GM23338 (cell line): ENCODE measurements around the gene RGS21. TPM values are rescaled to one million over a fixed set of nuclear protein-coding genes. Genes with fewer than 3 reads are reported as not detected.

ENCODE experiments used
- ATAC-seq: fragments of 200-7000 bp; cut with Tn5 transposase; 3 replicates; pipeline ENCODE4 v1.9.1; 2020
- DNase-seq: peaks from one replicate; pipeline ENCODE4 v3.0.0-alpha.2; 2015; ENCODE audit warnings: low spot score
- H2AFZ ChIP-seq: fragments of 200-600 bp; sonication (generic); 2 replicates; pipeline ENCODE4 v1.8.0; 2016; ENCODE audit warnings: antibody characterized with exemption, mild to moderate bottlenecking, moderate library complexity
- H3F3A ChIP-seq: fragments of 200-600 bp; sonication (generic); replicated peaks from 2 replicates; pipeline ENCODE4 v1.8.0; 2017; ENCODE audit warnings: antibody characterized with exemption, mixed run types, low read depth
- H3K27ac ChIP-seq: fragments of 200-600 bp; sonication (generic); 2 replicates; pipeline ENCODE4 v1.6.1; 2016; ENCODE audit warnings: low read depth
- H3K27me3 ChIP-seq: fragments of 200-600 bp; sonication (generic); 2 replicates; pipeline ENCODE4 v1.8.0; 2016; ENCODE audit warnings: mild to moderate bottlenecking, mixed run types, moderate library complexity; ENCODE audit not compliant: insufficient read depth
- H3K36me3 ChIP-seq: fragments of 200-600 bp; sonication (generic); 2 replicates; pipeline ENCODE4 v1.8.0; 2016; ENCODE audit warnings: mild to moderate bottlenecking; ENCODE audit not compliant: insufficient read depth
- H3K4me1 ChIP-seq: fragments of 200-600 bp; sonication (generic); 2 replicates; pipeline ENCODE4 v1.8.0; 2016; ENCODE audit warnings: mild to moderate bottlenecking, moderate library complexity; ENCODE audit not compliant: insufficient read depth
- H3K4me2 ChIP-seq: fragments of 200-600 bp; sonication (generic); 2 replicates; pipeline ENCODE4 v1.7.1; 2017; ENCODE audit warnings: mixed run types
- H3K4me3 ChIP-seq: fragments of 200-600 bp; sonication (generic); 2 replicates; pipeline ENCODE4 v1.6.1; 2016; ENCODE audit warnings: mixed run types
- H3K79me2 ChIP-seq: fragments of 200-600 bp; sonication (generic); replicated peaks from 2 replicates; pipeline ENCODE4 v1.8.0; 2017; ENCODE audit warnings: mild to moderate bottlenecking; ENCODE audit not compliant: insufficient read depth
- H3K9me2 ChIP-seq: fragments of 200-600 bp; sonication (generic); 2 replicates; pipeline ENCODE4 v1.8.0; 2017; ENCODE audit not compliant: insufficient read depth
- H4K20me1 ChIP-seq: fragments of 200-600 bp; sonication (generic); replicated peaks from 2 replicates; pipeline ENCODE4 v1.8.0; 2017; ENCODE audit warnings: mild to moderate bottlenecking; ENCODE audit not compliant: insufficient read depth
- H3K27ac Mint-ChIP-seq: 2 replicates; pipeline ENCODE4 v1.8.0; 2020; ENCODE audit warnings: inconsistent platforms, mild to moderate bottlenecking, moderate library complexity, mixed read lengths
- H3K27me3 Mint-ChIP-seq: 3 replicates; pipeline ENCODE4 v1.8.0; 2022; ENCODE audit warnings: low read depth, mild to moderate bottlenecking, moderate library complexity, mixed read lengths, inconsistent platforms; ENCODE audit not compliant: insufficient read depth, poor library complexity
- H3K36me3 Mint-ChIP-seq: 3 replicates; pipeline ENCODE4 v1.8.0; 2021; ENCODE audit warnings: low read depth, mild to moderate bottlenecking, inconsistent platforms, moderate library complexity, mixed read lengths
- H3K4me1 Mint-ChIP-seq: 3 replicates; pipeline ENCODE4 v1.8.0; 2020; ENCODE audit warnings: mild to moderate bottlenecking, inconsistent platforms, mixed read lengths
- H3K4me3 Mint-ChIP-seq: 3 replicates; pipeline ENCODE4 v1.8.0; 2021; ENCODE audit warnings: moderate library complexity, mild to moderate bottlenecking, inconsistent platforms, mixed read lengths
- H3K9me3 Mint-ChIP-seq: 3 replicates; pipeline ENCODE4 v1.8.0; 2020; ENCODE audit warnings: moderate library complexity, mild to moderate bottlenecking, inconsistent platforms, mixed read lengths
- CREB1 ChIP-seq: fragments of 250-450 bp; sonication (Bioruptor Pico); IDR thresholded peaks from 2 replicates; pipeline ENCODE4 v1.5.0; 2020; ENCODE audit warnings: low read depth, mild to moderate bottlenecking, moderate library complexity
- EZH2 ChIP-seq: fragments of 200-600 bp; sonication (generic); IDR thresholded peaks from one replicate; pipeline ENCODE4 v1.8.0; 2017; ENCODE audit warnings: antibody characterized with exemption, mild to moderate bottlenecking, low read depth; ENCODE audit not compliant: unreplicated experiment
- EZH2phosphoT487 ChIP-seq: fragments of 200-600 bp; sonication (generic); IDR thresholded peaks from one replicate; pipeline ENCODE4 v1.8.1; 2018; ENCODE audit warnings: antibody characterized with exemption; ENCODE audit not compliant: unreplicated experiment
- JUNB ChIP-seq: IDR thresholded peaks from one replicate; pipeline ENCODE4 v1.6.1; 2016; ENCODE audit warnings: antibody characterized with exemption; ENCODE audit not compliant: unreplicated experiment
- NANOG ChIP-seq: IDR thresholded peaks from 2 replicates; pipeline ENCODE4 v1.6.1; 2016; ENCODE audit warnings: antibody characterized with exemption, borderline replicate concordance
- POLR2AphosphoS5 ChIP-seq: IDR thresholded peaks from 2 replicates; pipeline ENCODE4 v1.6.1; 2016; ENCODE audit warnings: antibody characterized with exemption, low read depth
- STAT1 ChIP-seq: IDR thresholded peaks from one replicate; pipeline ENCODE4 v1.6.1; 2016; ENCODE audit warnings: antibody characterized with exemption; ENCODE audit not compliant: unreplicated experiment
- ZNF114 ChIP-seq: fragments of 250-450 bp; sonication (Bioruptor Pico); IDR thresholded peaks from 2 replicates; pipeline ENCODE4 v1.5.0; 2020; ENCODE audit warnings: mild to moderate bottlenecking, moderate library complexity
- ZNF331 ChIP-seq: fragments of 250-450 bp; sonication (Bioruptor Pico); IDR thresholded peaks from 2 replicates; pipeline ENCODE4 v1.5.0; 2020; ENCODE audit warnings: low read depth, mild to moderate bottlenecking, moderate library complexity
- polyA plus RNA-seq: library from polyadenylated mRNA; unstranded; fragments of >200 nt; fragmentation: Nextera tagmentation; extraction: Ambion mirVana; gene quantifications from 2 replicates; pipeline ENCODE4 v1.2.1, GENCODE V29; 2016
- total RNA-seq: library from RNA; depleted of rRNA; stranded (reverse); fragments of >200 nt; shearing (Covaris generic); gene quantifications from 2 replicates; pipeline ENCODE4 v1.2.3, GENCODE V29; 2014
- TF ChIP-seq, protein P1 (sequence below): IDR thresholded peaks from one replicate; pipeline ENCODE4 v1.6.1; 2018; ENCODE audit warnings: antibody characterized with exemption; ENCODE audit not compliant: unreplicated experiment
- TF ChIP-seq, protein P2 (sequence below): fragments of 250-450 bp; sonication (Bioruptor Pico); IDR thresholded peaks from 2 replicates; pipeline ENCODE4 v1.5.0; 2020; ENCODE audit warnings: mild to moderate bottlenecking, moderate library complexity
- TF ChIP-seq, protein P3 (sequence below), 2 experiments: fragments of 200-600 bp in 1 of 2; sonication (generic) in 1 of 2; conservative IDR thresholded peaks; 2 replicates each; pipeline versions ENCODE4 v1.5.1 to v1.6.1; 2016 to 2017; ENCODE audit warnings: antibody characterized with exemption in 2 of 2, low read depth in 2 of 2, mild to moderate bottlenecking in 2 of 2, moderate library complexity in 1 of 2
- TF ChIP-seq, protein P4 (sequence below): IDR thresholded peaks from 2 replicates; pipeline ENCODE4 v1.6.1; 2016; ENCODE audit warnings: antibody characterized with exemption

Gene RGS21
- total and polyA plus RNA-seq, 2 experiments from 2014 or later, result not detected

DNA sequence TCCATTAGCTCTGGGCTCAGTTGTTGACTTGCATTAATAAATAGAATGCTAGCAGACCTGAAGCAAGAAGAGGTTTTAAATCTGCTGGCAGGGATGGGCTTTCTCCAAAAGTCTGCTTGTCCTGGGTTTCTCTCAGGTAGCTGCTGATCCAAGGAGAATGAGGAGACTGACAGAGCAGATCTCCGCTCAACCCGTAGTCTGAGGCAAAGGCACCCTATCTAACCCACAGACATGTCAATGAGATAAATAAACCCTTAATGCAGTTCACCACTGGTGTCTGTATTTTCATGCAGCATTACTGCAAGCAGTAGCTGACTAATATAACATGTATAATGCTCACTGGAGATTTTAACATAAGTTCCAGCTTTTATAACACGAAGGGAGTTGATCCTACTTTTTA lies 44.1 kb upstream of the RGS21 start:
- ATAC-seq (no peak), DNase-seq (no peak)
- Histone ChIP-seq H3K4me3 (no peak overlapping the region), H2AFZ (no peak overlapping the region), H3K9me2 (no peaks in the 10 kb centered on the region), H3K27ac (no peak overlapping the region), H4K20me1 (no peaks in the 10 kb centered on the region), H3K79me2 (no peaks in the 10 kb centered on the region), H3K36me3 (no peaks in the 10 kb centered on the region), H3K4me1 (no peaks in the 10 kb centered on the region), H3K27me3 (no peaks in the 10 kb centered on the region), H3F3A (no peaks in the 10 kb centered on the region), H3K4me2 (no peak overlapping the region)
- TF ChIP-seq STAT1 (no peak), ZNF331 (CRISPR knock-in tag) (no peak), EZH2 (no peak), JUNB (no peak), NANOG (no peak), EZH2phosphoT487 (no peak), CREB1 (CRISPR knock-in tag) (no peak), ZNF114 (CRISPR knock-in tag) (no peak), POLR2AphosphoS5 (no peak)
- TF ChIP-seq, protein P1, sequence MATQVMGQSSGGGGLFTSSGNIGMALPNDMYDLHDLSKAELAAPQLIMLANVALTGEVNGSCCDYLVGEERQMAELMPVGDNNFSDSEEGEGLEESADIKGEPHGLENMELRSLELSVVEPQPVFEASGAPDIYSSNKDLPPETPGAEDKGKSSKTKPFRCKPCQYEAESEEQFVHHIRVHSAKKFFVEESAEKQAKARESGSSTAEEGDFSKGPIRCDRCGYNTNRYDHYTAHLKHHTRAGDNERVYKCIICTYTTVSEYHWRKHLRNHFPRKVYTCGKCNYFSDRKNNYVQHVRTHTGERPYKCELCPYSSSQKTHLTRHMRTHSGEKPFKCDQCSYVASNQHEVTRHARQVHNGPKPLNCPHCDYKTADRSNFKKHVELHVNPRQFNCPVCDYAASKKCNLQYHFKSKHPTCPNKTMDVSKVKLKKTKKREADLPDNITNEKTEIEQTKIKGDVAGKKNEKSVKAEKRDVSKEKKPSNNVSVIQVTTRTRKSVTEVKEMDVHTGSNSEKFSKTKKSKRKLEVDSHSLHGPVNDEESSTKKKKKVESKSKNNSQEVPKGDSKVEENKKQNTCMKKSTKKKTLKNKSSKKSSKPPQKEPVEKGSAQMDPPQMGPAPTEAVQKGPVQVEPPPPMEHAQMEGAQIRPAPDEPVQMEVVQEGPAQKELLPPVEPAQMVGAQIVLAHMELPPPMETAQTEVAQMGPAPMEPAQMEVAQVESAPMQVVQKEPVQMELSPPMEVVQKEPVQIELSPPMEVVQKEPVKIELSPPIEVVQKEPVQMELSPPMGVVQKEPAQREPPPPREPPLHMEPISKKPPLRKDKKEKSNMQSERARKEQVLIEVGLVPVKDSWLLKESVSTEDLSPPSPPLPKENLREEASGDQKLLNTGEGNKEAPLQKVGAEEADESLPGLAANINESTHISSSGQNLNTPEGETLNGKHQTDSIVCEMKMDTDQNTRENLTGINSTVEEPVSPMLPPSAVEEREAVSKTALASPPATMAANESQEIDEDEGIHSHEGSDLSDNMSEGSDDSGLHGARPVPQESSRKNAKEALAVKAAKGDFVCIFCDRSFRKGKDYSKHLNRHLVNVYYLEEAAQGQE, result no peak
- TF ChIP-seq, protein P2, sequence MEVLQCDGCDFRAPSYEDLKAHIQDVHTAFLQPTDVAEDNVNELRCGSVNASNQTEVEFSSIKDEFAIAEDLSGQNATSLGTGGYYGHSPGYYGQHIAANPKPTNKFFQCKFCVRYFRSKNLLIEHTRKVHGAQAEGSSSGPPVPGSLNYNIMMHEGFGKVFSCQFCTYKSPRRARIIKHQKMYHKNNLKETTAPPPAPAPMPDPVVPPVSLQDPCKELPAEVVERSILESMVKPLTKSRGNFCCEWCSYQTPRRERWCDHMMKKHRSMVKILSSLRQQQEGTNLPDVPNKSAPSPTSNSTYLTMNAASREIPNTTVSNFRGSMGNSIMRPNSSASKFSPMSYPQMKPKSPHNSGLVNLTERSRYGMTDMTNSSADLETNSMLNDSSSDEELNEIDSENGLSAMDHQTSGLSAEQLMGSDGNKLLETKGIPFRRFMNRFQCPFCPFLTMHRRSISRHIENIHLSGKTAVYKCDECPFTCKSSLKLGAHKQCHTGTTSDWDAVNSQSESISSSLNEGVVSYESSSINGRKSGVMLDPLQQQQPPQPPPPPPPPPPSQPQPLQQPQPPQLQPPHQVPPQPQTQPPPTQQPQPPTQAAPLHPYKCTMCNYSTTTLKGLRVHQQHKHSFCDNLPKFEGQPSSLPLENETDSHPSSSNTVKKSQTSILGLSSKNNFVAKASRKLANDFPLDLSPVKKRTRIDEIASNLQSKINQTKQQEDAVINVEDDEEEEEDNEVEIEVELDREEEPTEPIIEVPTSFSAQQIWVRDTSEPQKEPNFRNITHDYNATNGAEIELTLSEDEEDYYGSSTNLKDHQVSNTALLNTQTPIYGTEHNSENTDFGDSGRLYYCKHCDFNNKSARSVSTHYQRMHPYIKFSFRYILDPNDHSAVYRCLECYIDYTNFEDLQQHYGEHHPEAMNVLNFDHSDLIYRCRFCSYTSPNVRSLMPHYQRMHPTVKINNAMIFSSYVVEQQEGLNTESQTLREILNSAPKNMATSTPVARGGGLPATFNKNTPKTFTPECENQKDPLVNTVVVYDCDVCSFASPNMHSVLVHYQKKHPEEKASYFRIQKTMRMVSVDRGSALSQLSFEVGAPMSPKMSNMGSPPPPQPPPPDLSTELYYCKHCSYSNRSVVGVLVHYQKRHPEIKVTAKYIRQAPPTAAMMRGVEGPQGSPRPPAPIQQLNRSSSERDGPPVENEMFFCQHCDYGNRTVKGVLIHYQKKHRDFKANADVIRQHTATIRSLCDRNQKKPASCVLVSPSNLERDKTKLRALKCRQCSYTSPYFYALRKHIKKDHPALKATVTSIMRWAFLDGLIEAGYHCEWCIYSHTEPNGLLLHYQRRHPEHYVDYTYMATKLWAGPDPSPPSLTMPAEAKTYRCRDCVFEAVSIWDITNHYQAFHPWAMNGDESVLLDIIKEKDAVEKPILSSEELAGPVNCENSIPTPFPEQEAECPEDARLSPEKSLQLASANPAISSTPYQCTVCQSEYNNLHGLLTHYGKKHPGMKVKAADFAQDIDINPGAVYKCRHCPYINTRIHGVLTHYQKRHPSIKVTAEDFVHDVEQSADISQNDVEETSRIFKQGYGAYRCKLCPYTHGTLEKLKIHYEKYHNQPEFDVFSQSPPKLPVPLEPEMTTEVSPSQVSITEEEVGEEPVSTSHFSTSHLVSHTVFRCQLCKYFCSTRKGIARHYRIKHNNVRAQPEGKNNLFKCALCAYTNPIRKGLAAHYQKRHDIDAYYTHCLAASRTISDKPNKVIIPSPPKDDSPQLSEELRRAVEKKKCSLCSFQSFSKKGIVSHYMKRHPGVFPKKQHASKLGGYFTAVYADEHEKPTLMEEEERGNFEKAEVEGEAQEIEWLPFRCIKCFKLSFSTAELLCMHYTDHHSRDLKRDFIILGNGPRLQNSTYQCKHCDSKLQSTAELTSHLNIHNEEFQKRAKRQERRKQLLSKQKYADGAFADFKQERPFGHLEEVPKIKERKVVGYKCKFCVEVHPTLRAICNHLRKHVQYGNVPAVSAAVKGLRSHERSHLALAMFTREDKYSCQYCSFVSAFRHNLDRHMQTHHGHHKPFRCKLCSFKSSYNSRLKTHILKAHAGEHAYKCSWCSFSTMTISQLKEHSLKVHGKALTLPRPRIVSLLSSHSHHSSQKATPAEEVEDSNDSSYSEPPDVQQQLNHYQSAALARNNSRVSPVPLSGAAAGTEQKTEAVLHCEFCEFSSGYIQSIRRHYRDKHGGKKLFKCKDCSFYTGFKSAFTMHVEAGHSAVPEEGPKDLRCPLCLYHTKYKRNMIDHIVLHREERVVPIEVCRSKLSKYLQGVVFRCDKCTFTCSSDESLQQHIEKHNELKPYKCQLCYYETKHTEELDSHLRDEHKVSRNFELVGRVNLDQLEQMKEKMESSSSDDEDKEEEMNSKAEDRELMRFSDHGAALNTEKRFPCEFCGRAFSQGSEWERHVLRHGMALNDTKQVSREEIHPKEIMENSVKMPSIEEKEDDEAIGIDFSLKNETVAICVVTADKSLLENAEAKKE (CRISPR knock-in tag), result no peak
- TF ChIP-seq, protein P3, sequence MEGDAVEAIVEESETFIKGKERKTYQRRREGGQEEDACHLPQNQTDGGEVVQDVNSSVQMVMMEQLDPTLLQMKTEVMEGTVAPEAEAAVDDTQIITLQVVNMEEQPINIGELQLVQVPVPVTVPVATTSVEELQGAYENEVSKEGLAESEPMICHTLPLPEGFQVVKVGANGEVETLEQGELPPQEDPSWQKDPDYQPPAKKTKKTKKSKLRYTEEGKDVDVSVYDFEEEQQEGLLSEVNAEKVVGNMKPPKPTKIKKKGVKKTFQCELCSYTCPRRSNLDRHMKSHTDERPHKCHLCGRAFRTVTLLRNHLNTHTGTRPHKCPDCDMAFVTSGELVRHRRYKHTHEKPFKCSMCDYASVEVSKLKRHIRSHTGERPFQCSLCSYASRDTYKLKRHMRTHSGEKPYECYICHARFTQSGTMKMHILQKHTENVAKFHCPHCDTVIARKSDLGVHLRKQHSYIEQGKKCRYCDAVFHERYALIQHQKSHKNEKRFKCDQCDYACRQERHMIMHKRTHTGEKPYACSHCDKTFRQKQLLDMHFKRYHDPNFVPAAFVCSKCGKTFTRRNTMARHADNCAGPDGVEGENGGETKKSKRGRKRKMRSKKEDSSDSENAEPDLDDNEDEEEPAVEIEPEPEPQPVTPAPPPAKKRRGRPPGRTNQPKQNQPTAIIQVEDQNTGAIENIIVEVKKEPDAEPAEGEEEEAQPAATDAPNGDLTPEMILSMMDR (conservative IDR thresholded peaks at IDR 0.05; ENCODE audit: low read depth in 2 of 2), result no peak
- TF ChIP-seq, protein P4, sequence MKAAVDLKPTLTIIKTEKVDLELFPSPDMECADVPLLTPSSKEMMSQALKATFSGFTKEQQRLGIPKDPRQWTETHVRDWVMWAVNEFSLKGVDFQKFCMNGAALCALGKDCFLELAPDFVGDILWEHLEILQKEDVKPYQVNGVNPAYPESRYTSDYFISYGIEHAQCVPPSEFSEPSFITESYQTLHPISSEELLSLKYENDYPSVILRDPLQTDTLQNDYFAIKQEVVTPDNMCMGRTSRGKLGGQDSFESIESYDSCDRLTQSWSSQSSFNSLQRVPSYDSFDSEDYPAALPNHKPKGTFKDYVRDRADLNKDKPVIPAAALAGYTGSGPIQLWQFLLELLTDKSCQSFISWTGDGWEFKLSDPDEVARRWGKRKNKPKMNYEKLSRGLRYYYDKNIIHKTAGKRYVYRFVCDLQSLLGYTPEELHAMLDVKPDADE, result no peak
- no peak overlapping the region for H3K4me3 Mint-ChIP-seq
- H3K4me1 Mint-ChIP-seq, result no peaks in the 10 kb centered on the region
- no peak overlapping the region for H3K27ac Mint-ChIP-seq
- no peaks in the 10 kb centered on the region for H3K36me3 Mint-ChIP-seq
- H3K9me3 Mint-ChIP-seq, result no peaks in the 10 kb centered on the region
- no peaks in the 10 kb centered on the region for H3K27me3 Mint-ChIP-seq
